ENCODE results near the gene NDE1.

The NDE1 gene

DNA sequence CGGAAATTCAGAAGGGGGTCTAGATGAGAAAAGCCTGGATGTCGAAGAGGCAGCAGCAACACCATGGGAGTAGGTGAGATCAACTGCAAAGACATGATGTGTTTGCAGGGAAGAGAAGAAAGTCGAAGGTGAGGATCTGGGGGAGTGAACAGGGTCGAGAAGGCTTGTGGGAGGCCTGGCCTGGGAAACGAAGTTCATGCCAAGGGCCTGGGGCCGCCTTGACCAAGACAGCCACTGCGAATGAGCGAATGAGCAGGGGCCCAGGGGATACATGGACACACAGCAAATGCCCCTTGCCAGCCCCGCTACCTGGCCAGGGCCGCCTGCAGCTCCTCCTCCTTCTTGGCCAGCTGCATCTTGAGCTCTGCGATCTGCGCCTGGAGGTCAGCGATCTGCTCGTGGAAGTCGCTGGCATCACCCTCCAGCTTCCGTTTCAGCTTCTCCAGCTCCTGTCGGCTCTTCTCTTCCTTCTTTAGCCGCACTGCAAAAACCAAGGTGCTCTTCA is 87.1 kb downstream of the NDE1 start:
- DNase-seq (ENCODE audit: low read depth) = no peak

- DNase-seq (ENCODE audit: low read depth) = no peak
These were observed 89.4 kb downstream of the NDE1 start for GRCh38 chr16:15739464-15739863.

DNA sequence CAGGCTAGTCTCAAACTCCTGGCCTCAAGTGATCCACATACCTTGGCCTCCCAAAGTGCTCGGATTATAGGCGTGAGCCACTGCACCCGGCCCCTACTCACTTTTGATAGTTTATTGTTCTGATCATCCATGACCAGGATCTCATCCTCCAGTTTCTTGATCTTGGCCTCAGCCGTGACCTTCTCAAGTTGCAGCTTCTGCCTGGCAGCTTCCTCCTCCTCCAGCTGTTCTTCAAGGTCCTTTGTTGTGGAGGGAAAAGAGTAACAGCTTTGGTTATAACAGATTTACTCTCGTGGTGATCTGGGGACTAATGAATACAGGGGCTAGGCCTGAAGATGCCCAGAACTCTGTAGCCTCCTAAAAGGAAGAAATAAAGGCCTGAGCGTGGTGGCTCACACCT is 89.9 kb downstream of the NDE1 start:
- DNase-seq (ENCODE audit: low read depth) = no peak

DNA sequence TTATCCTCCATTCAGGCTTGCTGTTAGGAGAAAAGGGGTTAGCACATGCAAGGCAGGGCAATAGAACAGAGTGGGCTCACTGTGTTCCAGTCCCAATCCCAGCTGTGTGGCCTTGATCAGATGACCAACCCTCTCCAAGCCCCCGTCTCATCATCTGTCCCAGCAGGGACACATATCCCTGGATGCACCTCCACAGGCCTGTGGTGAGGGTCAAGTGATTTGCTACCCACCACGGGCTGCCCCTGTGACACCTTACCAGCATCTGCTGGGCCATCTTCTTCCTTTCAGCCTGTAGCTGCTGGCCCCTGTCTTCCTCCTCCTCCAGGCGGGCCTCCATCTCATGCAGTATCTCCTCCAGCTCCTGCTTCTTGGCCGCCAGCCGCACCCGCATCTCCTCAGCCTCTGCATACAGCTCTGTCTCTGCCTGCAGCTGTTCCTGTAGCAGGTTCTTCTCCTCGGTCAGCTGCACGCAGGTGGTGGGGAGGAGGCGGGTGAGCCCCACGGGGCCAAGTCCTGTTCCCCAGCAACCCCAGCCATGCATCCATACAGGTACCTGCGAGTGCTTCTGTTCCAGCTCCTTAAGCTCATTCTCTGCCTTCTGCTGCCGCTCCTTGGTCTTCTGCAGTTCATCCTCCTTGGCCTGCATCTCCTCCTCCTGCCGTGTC is 91.3 kb downstream of the NDE1 start:
- DNase-seq (ENCODE audit: low read depth) = no peak

GRCh38 chr16:15742716-15743115 is 92.7 kb downstream of the NDE1 start:
- DNase-seq (ENCODE audit: low read depth) = no peak

DNA sequence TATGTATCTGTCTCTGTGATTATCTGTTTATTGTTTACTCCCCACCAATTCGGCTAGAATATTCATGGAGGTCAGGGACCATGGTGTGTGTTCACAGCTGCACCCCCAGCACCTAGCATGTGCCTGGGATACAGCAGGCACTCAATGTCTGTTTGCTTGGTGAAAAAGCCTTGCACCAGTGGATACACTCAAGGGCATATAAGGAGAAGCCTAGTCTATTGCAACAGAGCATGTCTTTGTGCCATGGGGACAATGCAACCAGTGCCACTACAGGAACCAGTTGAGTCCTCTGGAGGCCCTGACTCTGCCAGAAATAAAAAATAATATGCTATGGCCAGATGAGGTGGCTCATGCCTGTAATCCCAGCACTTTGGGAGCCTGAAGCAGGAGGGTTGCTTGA is 93.6 kb downstream of the NDE1 start:
- no peak for DNase-seq (ENCODE audit: low read depth)

GRCh38 chr16:15746332-15746731 is 96.3 kb downstream of the NDE1 start:
- no peak for DNase-seq (ENCODE audit: low read depth)

DNA sequence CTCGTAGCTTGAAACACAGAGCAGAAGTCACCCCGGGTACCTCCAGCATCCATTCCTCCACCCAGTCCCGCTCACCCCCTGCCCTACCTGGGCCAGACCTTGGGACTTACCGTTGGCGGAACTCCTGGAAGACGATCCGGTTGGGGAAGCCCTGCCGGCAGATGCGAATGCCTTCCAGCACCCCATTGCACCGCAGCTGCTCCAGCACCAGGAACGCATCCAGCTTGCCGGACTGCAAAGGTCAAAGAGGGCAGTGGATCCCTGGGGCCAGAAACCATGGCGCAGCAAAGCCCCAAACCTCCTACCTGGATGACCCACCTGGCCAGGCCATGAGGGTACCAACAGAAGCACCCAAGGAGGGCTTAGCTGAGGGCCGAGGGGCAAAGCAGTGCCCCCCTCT is 97.9 kb downstream of the NDE1 start:
- DNase-seq (ENCODE audit: low read depth) = no peak

GRCh38 chr16:15748654-15749053 is 98.6 kb downstream of the NDE1 start:
- DNase-seq (ENCODE audit: low read depth) = no peak

DNA sequence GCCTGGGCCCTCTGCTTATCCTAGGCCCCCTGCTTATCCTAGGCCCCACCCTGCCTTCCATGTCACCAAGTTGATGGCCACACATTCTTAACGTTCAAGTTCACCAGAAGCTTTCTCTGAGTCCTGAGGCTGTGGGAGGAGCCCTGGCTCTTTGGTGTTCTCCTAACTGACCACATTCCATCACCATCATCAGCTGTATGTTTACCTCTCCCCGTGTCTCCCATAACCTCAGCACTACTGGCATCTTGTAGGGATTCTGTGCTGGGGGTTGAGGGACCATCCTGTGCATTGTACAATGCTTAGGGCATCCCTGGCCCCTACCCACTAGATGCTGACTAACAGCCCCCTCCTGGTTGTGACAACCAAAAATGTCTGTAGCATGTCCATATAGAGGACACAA is 99.3 kb downstream of the NDE1 start:
- no peak for DNase-seq (ENCODE audit: low read depth)

DNA sequence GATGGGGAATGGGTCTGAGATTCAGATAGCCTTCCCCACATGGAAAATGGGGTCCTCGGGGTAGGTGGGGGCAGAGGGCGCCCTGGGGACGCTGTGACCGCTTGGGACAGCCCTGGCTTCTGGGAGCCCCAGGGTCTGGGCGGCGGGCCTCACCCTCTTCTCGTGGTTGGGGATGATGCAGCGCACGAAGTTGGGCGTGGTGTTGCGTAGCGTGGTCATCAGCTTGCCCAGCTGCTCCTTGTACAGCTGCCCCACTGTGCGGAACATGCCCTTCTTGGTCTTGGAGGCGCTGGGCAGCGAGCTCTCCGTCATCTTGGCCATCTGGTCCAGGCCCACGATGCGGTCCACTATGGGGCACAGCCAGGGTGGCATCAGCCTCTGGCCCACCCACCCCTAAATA is 99.9 kb downstream of the NDE1 start:
- no peak for DNase-seq (ENCODE audit: low read depth)

DNA sequence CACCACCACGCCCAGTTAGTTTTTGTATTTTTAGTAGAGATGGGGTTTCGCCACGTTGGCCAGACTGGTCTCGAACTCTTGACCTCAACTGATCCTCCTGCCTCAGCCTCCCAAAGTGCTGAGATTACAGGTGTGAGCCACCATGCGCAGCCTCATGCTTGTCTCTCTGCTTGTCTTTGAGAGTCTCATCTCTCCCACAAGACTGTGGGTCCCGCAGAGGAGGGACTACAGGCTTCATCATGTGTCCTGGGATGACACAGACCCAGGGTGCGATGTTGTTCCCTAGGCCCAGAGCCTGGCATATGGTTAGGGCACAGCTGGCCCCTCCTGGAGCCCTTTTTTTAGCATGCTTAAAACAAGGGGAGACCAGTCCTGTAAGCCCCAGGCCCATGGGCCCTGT is 101.9 kb downstream of the NDE1 start:
- DNase-seq (ENCODE audit: low read depth) = no peak

DNA sequence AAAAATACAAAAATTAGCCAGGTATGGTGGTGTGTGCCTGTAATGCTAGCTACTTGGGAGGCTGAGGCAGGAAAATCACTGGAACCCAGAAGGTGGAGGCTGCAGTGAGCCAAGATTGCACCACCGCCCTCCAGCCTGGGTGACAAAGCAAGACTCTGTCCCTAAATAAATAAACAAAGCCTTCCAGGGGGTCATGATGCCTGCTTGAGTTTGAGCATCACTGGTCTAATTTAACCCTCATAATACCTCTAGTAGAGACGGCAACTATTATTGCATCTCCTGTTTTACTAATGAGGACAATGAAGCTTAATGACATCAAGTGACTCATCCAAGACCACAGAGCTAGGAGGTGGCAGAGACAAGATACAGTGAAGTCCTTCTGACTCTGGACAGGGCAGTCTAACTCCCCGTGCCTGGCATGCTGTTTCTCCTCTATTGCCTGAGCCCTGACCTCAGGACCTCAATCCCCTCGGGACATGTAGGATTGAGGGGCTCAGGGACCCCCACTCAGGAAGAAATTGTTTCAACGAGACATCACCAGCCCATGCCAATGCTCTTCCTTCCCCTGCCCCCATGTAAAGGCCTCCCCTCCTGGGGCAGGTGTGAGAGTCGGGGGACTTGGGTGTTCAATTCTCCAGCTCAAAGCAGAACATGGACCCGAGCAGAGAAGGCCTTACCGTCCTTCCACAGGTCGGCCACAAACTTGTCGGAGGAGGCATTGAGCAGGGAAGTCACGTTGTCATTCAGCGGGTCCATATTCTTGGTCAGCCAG is 102.9 kb downstream of the NDE1 start:
- DNase-seq (ENCODE audit: low read depth) = no peak

GRCh38 chr16:15754821-15755534 is 104.9 kb downstream of the NDE1 start:
- DNase-seq (ENCODE audit: low read depth) = no peak

DNA sequence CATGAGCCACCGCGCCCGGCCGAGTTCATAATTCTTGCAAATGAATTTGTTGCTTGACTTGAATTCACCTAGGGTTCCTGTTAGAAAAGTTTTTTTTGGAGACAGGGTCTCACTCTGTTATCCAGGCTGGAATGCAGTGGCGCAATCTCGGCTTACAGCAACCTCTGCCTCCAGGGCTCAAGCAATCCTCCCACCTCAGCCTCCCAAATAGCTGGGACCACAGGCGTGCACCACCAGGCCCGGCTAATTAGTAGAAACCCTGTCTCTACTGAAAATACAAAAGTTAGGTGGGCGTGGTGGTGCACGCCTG is 107.0 kb downstream of the NDE1 start:
- DNase-seq (ENCODE audit: low read depth) = no peak

GRCh38 chr16:15757630-15758251 is 107.7 kb downstream of the NDE1 start:
- no peak for DNase-seq (ENCODE audit: low read depth)

DNA sequence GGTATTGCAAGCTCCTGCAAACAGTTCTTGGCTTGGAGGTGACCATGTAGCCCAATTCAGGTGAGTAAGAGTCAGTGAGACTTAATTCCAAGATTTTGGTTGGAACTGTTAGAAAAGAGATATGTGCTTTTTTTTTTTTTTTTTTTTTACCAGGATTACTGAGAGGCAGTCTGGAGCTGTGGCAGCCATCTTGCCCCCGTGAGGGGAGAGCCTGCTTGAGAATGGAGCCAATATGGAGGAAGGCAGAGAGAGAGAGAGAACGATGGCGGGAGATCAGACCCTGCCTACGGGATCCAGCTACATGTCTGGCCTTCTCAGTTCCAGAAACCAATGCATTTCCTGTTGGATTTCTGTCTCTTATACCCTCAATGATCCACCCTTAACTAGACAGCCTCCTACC is 109.0 kb downstream of the NDE1 start:
- DNase-seq (ENCODE audit: low read depth) = no peak

GRCh38 chr16:15760129-15760528 is 110.1 kb downstream of the NDE1 start:
- DNase-seq (ENCODE audit: low read depth) = no peak

- DNase-seq (ENCODE audit: low read depth) = no peak
These were observed 114.1 kb downstream of the NDE1 start for GRCh38 chr16:15764112-15764511.

- no peak for DNase-seq (ENCODE audit: low read depth)
These were observed 115.1 kb downstream of the NDE1 start for GRCh38 chr16:15765116-15765515.

DNA sequence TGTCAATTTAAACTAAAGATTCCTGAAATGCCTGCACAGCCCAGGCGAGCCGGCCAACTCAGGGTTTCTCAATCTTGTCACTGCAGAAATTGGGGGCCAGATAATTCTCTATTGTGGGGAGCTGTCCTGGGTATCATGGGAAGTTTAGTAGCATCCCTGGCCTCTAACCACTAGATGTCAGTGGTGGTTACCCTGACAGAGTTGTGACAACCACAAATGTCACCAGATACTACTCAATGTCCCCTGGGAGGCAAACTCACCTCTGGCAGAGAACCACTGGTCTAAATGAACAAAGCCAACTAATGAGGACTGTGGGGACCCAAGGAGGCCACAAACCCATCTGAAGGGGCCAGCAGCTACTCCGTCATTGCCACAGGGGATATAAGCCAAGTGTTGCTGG is 115.8 kb downstream of the NDE1 start:
- DNase-seq (ENCODE audit: low read depth) = peak; percentile 13

DNA sequence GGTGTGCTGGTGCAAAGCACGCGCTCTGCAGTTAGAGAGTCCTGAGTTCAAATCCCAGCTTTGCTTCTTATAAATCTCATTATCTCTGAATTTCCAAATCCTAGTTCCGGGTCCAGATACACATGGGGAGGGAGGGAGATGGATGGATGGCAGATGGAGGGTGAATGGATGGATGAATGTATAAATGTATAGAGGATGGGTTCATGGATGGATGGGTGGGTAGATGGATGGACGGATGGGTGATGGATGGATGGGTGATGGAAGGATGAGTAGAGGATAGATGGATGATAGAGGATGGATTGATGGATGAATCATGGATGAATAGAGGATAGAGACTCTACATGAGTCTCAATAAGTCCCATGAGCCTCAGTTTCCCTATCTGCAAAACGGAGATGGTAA is 116.9 kb downstream of the NDE1 start:
- no peak for DNase-seq (ENCODE audit: low read depth)

DNA sequence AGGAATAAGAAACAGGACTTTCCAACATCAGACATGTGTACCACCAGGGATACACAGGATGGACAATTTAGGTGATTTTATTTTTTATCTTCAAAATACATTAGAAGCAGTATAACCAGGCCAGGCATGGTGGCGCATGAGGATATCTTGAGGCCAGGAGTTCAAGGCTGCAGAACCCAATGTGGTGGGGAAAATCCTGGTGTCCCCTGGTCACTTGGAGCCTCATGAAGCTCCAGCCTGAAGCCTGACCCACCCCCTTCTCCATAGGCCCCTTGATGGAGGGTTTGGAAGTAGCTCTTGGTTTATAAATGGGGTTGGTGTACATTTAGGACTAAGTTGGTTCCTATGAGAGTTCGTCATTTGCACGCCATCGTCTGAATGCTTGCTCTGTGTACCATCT is 118.2 kb downstream of the NDE1 start:
- no peak for DNase-seq (ENCODE audit: low read depth)

All from amniotic epithelial cell (primary cell).